GM12801 (cell line): ENCODE data around the gene ENTPD3.

Experiments
- TF ChIP-seq, protein P1 (sequence below): IDR thresholded peaks from one replicate; pipeline ENCODE4 v1.5.1; 2011; ENCODE audit warnings: control low read depth; ENCODE audit not compliant: insufficient read length; ENCODE audit errors: extremely low read depth

The ENTPD3 gene

DNA sequence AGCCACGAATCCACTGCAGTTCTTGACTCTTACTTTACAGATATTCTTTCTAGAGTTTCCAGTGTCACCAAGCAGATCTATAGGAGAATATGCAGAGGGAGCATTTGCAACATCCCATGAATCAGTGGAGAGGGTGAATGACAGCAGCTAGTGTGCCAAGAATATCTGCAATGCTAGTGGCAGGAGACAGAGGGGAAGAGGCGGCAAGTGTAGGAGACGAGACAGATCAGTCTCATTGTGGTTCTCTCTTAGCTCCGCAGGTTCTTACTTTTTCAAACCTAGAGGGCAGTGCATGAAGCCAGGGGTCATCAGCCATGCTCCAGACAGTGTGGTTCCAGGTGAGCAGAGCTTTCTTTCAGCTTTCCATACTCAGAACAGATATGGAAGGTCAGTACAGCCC is 90.7 kb downstream of the ENTPD3 start:
- TF ChIP-seq, protein P1, sequence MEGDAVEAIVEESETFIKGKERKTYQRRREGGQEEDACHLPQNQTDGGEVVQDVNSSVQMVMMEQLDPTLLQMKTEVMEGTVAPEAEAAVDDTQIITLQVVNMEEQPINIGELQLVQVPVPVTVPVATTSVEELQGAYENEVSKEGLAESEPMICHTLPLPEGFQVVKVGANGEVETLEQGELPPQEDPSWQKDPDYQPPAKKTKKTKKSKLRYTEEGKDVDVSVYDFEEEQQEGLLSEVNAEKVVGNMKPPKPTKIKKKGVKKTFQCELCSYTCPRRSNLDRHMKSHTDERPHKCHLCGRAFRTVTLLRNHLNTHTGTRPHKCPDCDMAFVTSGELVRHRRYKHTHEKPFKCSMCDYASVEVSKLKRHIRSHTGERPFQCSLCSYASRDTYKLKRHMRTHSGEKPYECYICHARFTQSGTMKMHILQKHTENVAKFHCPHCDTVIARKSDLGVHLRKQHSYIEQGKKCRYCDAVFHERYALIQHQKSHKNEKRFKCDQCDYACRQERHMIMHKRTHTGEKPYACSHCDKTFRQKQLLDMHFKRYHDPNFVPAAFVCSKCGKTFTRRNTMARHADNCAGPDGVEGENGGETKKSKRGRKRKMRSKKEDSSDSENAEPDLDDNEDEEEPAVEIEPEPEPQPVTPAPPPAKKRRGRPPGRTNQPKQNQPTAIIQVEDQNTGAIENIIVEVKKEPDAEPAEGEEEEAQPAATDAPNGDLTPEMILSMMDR = no peak
